Small intestine (tissue), 7 donors: ENCODE data around the gene UGT1A10. TPM values are rescaled to one million over a fixed set of nuclear protein-coding genes. Genes with fewer than 3 reads are reported as not detected.

Experiments used
- DNase-seq, 2 donors: peaks; one replicate each; pipeline versions ENCODE4 v3.0.0 to v3.0.0-alpha.2; 2013
- FAIRE-seq: peaks from 2 replicates; lab custom pipeline; 2012; peaks lifted over from hg19 to GRCh38; lab: Jason Lieb, UNC
- H3K27ac ChIP-seq, 3 donors: one replicate each; pipeline ENCODE4 v1.5.1; 2013; ENCODE audit warnings: low read length in 2 of 3, mild to moderate bottlenecking in 2 of 3, control low read depth in 1 of 3, inconsistent platforms in 1 of 3, low read depth in 1 of 3, moderate library complexity in 1 of 3
- H3K27me3 ChIP-seq, 3 donors: one replicate each; pipeline ENCODE4 v1.6.1; 2013; ENCODE audit warnings: low read length in 3 of 3, inconsistent platforms in 1 of 3; ENCODE audit not compliant: control insufficient read depth in 3 of 3, insufficient read depth in 3 of 3
- H3K36me3 ChIP-seq, 3 donors: one replicate each; pipeline ENCODE4 v1.6.1; 2013; ENCODE audit warnings: low read length in 3 of 3, inconsistent platforms in 1 of 3, low read depth in 1 of 3, mild to moderate bottlenecking in 1 of 3, moderate library complexity in 1 of 3; ENCODE audit not compliant: control insufficient read depth in 3 of 3, insufficient read depth in 2 of 3
- H3K4me1 ChIP-seq, 3 donors: one replicate each; pipeline ENCODE4 v1.6.1; 2013; ENCODE audit warnings: low read length in 2 of 3, inconsistent platforms in 1 of 3, low read depth in 1 of 3, mild to moderate bottlenecking in 1 of 3, moderate library complexity in 1 of 3; ENCODE audit not compliant: control insufficient read depth in 3 of 3, insufficient read depth in 2 of 3
- H3K4me3 ChIP-seq, 3 donors: one replicate each; pipeline ENCODE4 v1.5.1; 2013; ENCODE audit warnings: low read length in 3 of 3, control low read depth in 1 of 3, inconsistent platforms in 1 of 3, low read depth in 1 of 3, mild to moderate bottlenecking in 1 of 3, moderate library complexity in 1 of 3
- H3K9me3 ChIP-seq, 2 donors: one replicate each; pipeline ENCODE4 v1.6.1; 2013; ENCODE audit warnings: low read depth in 1 of 2, low read length in 1 of 2; ENCODE audit not compliant: control insufficient read depth in 2 of 2, insufficient read depth in 1 of 2
- WGBS, 3 donors: extraction: QIAGEN DNeasy Blood & Tissue Kit; methylation state at CpG; one replicate each; pipeline ENCODE4 v1.1.7; 2013; 5-methylcytosine and 5-hydroxymethylcytosine counted together
- polyA plus RNA-seq, 4 donors: library from polyadenylated mRNA; stranded (reverse) in 3 of 4; unstranded in 1 of 4; fragments of 200-250 nt in 3 of 4; fragments of 120-200 nt in 1 of 4; gene quantifications; one replicate each; pipeline versions ENCODE4 v1.2.1 to v1.2.3, GENCODE V29; 2013
- donor health status: healthy with polysubstance abuse.
- donor health status: control.
- donor health status: control.
- donor health status: Bipolar disorder and iron deficiency.
- donor health status: healthy.

Gene UGT1A10
- polyA plus RNA-seq, 4 donors, result 0.27 to 30.0 (median 18.5) TPM

DNA sequence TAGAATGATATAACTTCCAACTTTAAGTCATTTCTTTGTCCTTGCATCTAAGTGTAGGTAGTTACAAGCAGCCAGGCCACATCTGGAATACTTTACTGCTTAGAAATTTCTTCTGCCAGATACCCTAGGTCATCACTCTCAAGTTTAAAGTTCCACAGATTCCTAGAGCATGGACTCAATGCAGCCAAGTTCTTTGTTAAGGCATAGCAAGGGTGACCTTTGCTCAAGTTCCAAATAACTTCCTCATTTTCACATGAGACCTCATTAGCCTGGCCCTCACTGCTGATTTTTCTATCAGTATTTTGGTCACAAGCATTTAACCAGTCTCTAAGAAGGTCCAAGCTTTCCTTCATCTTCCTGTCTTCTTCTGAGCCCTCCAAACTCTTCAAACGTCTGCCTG, 27.7 kb downstream of the UGT1A10 start:
- FAIRE-seq, result no peak

DNA sequence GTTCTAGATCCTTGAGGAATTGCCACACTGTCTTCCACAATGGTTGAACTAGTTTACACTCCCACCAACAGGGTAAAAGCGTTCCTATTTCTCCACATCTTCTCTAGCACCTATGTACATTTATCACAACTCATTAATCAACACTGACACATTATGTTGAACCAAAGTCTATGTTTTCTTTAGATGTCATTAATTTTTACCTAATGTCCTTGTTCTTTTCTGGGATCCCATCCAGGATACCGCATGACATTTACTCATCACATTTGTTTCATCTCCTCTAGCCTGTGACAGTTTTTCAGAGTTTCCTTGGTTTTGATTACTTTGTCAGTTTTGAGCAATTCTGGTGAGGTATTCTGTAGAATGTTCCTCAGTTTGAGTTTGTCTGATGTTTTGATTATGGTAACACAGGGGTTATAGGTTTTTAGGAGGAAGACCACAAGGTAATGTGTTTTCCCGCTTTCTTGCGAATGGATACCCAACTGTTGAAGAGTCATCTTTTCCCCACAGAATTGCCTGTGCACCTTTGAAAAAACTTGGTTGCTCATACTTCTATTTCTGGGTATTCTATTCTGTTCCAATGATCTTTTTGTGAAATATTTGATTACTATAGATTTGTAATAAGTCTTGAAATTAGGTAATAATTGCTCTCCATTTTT, 32.5 kb downstream of the UGT1A10 start:
- peak in 1 of 2 donors; percentile 19 for DNase-seq
- Histone ChIP-seq H3K27ac (no peak overlapping the region), H3K4me3 (no peak overlapping the region), H3K4me1 (no peaks in the 10 kb centered on the region), H3K9me3 (no peaks in the 10 kb centered on the region), H3K27me3 (no peaks in the 10 kb centered on the region), H3K36me3 (no peaks in the 10 kb centered on the region)
- no peak for FAIRE-seq
- WGBS, 3 donors, result 72 to 83% (median 78%) methylated on average over 4 of the region's 4 CpGs

More for the DNA sequence above, 27.7 kb downstream of the UGT1A10 start:
- 43 to 58% (median 48%) methylated on average over 1 of the region's 1 CpG for WGBS, 3 donors
- H3K27me3 ChIP-seq, result no peaks in the 10 kb centered on the region
- no peak overlapping the region for H3K4me3 ChIP-seq
- DNase-seq, result peak in 1 of 2 donors; percentile 56
- peaks cover 0 to 5% of the 10 kb centered on the region in 2 donors for H3K9me3 ChIP-seq
- no peaks in the 10 kb centered on the region for H3K4me1 ChIP-seq
- no peak overlapping the region for H3K27ac ChIP-seq
- no peaks in the 10 kb centered on the region for H3K36me3 ChIP-seq

DNA sequence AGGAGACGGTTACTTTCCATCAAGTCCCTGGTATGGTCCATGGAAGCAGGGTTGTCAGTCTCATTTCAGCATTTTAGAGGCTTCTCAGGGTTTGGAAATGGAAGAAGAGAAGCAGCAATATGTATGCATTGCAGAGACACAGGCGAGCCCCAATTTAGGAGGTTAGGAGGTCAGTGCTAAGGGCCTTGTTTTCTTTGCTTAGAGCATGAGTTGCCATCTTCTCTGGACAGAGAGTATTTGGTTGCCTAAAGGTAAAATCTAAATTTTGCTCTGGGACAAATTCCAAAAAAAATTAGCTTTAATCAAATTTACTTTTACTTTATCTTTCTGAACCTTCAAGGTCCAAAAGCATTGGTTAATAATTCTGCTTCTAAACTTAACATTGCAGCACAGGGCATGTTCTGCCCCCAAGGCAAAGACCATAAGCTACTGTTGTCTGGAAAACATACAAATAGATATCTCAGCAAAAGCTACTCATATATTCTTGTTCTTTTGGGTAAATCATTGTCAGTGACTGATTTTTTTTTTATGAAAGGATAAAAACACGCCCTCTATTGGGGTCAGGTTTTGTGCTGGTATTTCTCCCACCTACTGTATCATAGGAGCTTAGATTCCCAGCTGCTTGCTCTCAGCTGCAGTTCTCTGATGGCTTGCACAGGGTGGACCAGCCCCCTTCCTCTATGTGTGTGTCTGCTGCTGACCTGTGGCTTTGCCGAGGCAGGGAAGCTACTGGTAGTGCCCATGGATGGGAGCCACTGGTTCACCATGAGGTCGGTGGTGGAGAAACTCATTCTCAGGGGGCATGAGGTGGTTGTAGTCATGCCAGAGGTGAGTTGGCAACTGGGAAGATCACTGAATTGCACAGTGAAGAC, 35.3 kb downstream of the UGT1A10 start, which contains the start of gene UGT1A9:
Gene UGT1A9 (plus strand): TSS at position 609 of the 872 bp plus-strand sequence. CDS start 37 bp downstream, at position 646.
- H3K9me3 ChIP-seq, result no peaks in the 10 kb centered on the region
- DNase-seq (no peak), FAIRE-seq (no peak)
- 84 to 92% (median 90%) methylated on average over 5 of the region's 5 CpGs for WGBS, 3 donors
- no peak within 1 kb of the TSS for H3K4me3 ChIP-seq
- peaks cover 0 to 1% (median 0%) of the 10 kb centered on the region in 3 donors for H3K27me3 ChIP-seq
- no peaks in the 10 kb centered on the region for H3K36me3 ChIP-seq
- H3K4me1 ChIP-seq, result no peaks in the 10 kb centered on the region
- no peak within 1 kb of the TSS for H3K27ac ChIP-seq

DNA sequence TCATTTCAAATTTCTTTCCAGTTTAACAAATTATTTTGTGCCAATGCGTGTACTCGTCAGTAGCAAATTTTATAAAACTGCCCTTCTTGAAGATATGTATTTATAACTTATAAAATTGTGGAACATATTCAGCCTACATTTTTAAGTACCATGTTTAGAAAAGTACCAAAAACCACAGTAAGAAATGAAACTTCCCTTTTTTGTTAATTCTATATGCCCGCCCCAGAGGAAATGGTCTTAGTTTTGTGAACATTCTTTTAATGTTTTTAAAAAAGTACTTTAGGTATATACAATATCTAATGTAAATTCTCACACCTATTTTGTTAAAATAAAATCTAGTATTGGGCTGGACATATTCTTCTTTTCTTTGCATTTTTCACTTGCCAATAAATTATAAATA, 36.6 kb downstream of the UGT1A10 start:
- FAIRE-seq (peak; percentile 55), DNase-seq (no peak)
- H3K4me1 ChIP-seq, result no peaks in the 10 kb centered on the region
- WGBS, 3 donors, result 73 to 83% (median 82%) methylated on average over 3 of the region's 3 CpGs
- H3K27ac ChIP-seq, result no peak overlapping the region
- H3K9me3 ChIP-seq, result no peaks in the 10 kb centered on the region
- H3K27me3 ChIP-seq, result peaks cover 0 to 1% (median 0%) of the 10 kb centered on the region in 3 donors
- no peaks in the 10 kb centered on the region for H3K36me3 ChIP-seq
- H3K4me3 ChIP-seq, result no peak overlapping the region

DNA sequence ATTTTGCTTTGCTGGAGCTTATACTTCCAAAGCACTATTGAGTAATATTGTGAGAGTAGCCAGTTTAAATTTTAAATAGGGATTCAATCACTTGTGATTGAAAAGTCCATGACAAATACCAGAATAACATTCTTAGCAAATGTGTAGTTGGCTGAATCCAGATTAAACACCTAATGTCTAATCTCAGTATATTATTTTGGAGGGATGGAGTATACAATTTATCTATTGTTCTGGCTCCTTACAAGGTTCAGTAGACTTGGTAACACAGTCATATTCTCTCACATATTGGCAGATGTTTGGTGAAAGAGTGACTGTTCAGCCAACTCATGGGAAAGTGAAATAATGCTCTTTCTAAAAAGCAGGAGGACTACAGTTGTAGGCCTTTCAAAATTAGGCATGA, 37.6 kb downstream of the UGT1A10 start:
- FAIRE-seq, result no peak
- no peaks in the 10 kb centered on the region for H3K36me3 ChIP-seq
- no peaks in the 10 kb centered on the region for H3K9me3 ChIP-seq
- no peak for DNase-seq
- H3K4me1 ChIP-seq, result no peaks in the 10 kb centered on the region
- peaks cover 0 to 1% (median 0%) of the 10 kb centered on the region in 3 donors for H3K27me3 ChIP-seq
- H3K4me3 ChIP-seq, result no peak overlapping the region
- H3K27ac ChIP-seq, result no peak overlapping the region

DNA sequence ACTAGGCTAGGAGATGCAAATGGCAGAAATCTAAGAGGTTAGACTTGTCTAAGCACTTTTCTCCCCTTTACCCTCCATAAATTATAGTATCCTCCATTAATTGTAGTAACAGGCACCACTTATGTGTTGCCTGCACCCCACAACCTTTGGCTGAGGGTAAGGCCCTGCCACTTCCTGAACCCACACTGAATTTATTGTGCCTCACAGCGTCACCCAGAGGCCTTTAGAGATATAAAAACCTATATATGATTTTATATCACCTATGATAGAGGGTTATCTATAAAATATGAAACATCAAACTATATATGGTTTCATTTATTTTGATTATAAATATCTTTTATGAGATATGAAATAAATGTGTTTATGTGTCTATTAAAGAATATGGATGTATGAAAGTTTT, 38.1 kb downstream of the UGT1A10 start:
- H3K27ac ChIP-seq, result no peak overlapping the region
- no peak for DNase-seq
- FAIRE-seq, result no peak
- no peaks in the 10 kb centered on the region for H3K36me3 ChIP-seq
- H3K4me3 ChIP-seq, result no peak overlapping the region
- WGBS, 3 donors, result 29 to 41% (median 39%) methylated on average over 1 of the region's 1 CpG
- H3K4me1 ChIP-seq, result no peaks in the 10 kb centered on the region
- H3K9me3 ChIP-seq, result no peaks in the 10 kb centered on the region
- H3K27me3 ChIP-seq, result peaks cover 0 to 1% (median 0%) of the 10 kb centered on the region in 3 donors

DNA sequence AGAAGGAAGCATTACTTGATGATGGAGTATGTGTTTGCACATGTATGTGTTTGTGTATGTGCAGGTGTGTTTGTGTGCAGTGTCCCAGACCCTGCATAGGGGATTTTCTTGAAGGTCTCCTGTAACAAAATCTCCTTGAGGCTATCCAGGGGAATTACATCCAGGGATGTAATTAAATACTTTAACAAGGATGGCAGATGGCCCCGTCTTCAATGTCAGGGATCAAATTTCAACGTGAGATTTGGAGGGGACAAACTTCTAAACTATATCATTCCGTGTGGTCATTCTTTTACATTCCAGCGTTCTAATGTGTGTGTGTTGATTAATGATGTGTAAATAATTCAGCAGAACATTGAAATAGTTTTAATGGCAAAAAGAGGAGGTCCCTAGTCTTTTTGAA, 38.7 kb downstream of the UGT1A10 start:
- no peaks in the 10 kb centered on the region for H3K4me1 ChIP-seq
- no peak overlapping the region for H3K27ac ChIP-seq
- H3K4me3 ChIP-seq, result no peak overlapping the region
- H3K27me3 ChIP-seq, result peaks cover 0 to 1% (median 0%) of the 10 kb centered on the region in 3 donors
- no peaks in the 10 kb centered on the region for H3K9me3 ChIP-seq
- H3K36me3 ChIP-seq, result no peaks in the 10 kb centered on the region
- WGBS, 3 donors, result 60 to 73% (median 67%) methylated on average over 4 of the region's 4 CpGs
- FAIRE-seq (no peak), DNase-seq (no peak)

DNA sequence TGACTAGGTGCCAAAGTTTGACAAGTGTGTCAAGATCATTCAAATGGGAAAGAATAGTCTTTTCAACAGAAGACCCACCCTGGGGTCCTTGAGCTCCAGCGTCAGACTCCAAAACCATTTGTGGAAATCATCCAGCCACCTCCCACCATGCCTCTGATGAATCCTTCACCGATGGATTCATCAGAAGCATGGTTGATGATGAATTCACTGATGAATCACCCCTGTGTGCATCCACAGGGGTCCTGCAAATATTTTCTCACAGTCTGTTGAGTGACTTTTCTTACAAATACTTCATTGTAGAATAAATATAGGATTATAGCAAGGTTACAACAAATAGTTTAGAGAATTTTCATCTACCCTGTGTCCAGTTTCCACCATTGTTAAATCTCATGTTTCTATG, 39.8 kb downstream of the UGT1A10 start:
- WGBS, 3 donors, result 86 to 96% (median 92%) methylated on average over 2 of the region's 2 CpGs
- Histone ChIP-seq H3K36me3 (no peaks in the 10 kb centered on the region), H3K27ac (no peak overlapping the region), H3K9me3 (no peaks in the 10 kb centered on the region), H3K4me1 (no peaks in the 10 kb centered on the region), H3K27me3 (peaks cover 0 to 1% (median 0%) of the 10 kb centered on the region in 3 donors), H3K4me3 (no peak overlapping the region)
- DNase-seq (no peak), FAIRE-seq (no peak)
